ENCODE data around the gene SCTR.

DNA sequence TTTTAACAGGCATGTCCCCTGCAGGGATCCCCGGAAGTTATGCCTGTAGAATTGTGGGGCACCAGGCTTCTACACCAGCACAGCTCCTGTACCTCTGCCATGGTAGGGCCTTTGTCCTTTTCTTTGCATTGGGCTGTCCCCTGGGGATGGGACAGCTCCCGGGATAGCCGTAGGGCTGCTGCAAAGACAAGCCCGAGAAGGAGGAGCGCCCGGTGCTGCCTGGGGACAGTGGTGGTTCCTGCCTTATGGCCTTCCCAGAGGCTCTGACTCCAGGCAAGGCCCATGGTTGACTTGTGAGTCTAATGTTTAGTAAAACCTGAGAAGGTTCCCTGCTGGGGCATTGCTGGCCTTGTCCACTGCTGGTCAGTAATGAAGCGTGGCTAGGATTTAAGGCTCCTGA is 61.7 kb downstream of the SCTR start:
- TF ChIP-seq, protein P1, sequence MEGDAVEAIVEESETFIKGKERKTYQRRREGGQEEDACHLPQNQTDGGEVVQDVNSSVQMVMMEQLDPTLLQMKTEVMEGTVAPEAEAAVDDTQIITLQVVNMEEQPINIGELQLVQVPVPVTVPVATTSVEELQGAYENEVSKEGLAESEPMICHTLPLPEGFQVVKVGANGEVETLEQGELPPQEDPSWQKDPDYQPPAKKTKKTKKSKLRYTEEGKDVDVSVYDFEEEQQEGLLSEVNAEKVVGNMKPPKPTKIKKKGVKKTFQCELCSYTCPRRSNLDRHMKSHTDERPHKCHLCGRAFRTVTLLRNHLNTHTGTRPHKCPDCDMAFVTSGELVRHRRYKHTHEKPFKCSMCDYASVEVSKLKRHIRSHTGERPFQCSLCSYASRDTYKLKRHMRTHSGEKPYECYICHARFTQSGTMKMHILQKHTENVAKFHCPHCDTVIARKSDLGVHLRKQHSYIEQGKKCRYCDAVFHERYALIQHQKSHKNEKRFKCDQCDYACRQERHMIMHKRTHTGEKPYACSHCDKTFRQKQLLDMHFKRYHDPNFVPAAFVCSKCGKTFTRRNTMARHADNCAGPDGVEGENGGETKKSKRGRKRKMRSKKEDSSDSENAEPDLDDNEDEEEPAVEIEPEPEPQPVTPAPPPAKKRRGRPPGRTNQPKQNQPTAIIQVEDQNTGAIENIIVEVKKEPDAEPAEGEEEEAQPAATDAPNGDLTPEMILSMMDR (IDR thresholded peaks at IDR 0.05), result no peak
- TF ChIP-seq EZH2 (IDR thresholded peaks at IDR 0.05; ENCODE audit: borderline replicate concordance, insufficient read depth, low read depth, low read length, poor library complexity, severe bottlenecking), result no peak
